HG02840 (cell line): ENCODE data around the gene EIPR1.
A peak's percentile ranks its signal among the peaks of the same experiment; 100 is the strongest.

Source experiments
- ATAC-seq: cut with Tn5 transposase; IDR thresholded peaks from one replicate; pipeline ENCODE4 v1.9.1; 2021; ENCODE audit warnings: mild to moderate bottlenecking, moderate library complexity, moderate number of reproducible peaks; ENCODE audit not compliant: unreplicated experiment, low FRiP score

The EIPR1 gene

GRCh38 chr2:3309496-3310355 is 67.9 kb downstream of the EIPR1 start:
- no peak for ATAC-seq

GRCh38 chr2:3307901-3308300 is 69.7 kb downstream of the EIPR1 start:
- ATAC-seq, result no peak

- ATAC-seq, result no peak
Measured at GRCh38 chr2:3307236-3307635, 70.4 kb downstream of the EIPR1 start.

- no peak for ATAC-seq
Measured at GRCh38 chr2:3305952-3306351, 71.7 kb downstream of the EIPR1 start.

GRCh38 chr2:3305431-3305830 is 72.2 kb downstream of the EIPR1 start:
- ATAC-seq, result no peak

DNA sequence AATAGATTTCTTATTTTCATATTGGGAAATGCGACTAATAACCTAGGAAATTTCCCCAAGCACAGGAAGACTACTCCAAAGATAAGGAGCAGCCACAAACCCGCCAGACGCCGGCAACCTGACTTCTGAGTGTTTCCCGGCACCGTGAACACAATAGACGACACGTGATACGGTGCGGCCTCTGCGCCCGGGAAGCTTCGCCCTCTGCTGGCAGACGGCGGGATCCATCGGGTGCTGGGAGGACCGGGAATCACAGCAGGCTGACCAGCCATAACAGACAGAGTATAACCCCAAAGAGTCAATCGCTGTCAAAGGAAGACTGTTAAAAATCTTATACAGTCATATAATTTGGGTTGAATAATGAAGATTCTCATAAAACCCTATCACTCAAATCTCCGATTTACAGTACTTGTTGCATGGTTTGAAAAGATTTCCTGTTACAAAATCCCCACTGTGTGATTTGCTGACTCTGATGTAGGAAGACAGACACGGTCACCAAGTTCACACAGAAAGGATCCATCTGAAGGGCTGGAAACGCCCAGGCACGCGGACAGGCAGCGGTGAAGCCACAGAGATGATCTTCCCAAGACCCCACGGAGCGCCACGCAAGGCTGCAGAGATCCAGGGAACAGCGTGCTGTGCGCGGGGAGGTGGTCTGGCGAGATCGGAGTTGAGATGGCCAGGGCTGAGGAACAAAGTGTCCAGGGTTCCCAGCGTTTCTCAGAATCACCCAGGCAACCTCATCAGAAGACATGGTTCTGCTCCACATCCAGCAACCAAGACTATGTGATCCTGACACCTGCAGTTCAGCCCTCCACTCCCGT is 73.8 kb downstream of the EIPR1 start:
- peak; percentile 93 for ATAC-seq

DNA sequence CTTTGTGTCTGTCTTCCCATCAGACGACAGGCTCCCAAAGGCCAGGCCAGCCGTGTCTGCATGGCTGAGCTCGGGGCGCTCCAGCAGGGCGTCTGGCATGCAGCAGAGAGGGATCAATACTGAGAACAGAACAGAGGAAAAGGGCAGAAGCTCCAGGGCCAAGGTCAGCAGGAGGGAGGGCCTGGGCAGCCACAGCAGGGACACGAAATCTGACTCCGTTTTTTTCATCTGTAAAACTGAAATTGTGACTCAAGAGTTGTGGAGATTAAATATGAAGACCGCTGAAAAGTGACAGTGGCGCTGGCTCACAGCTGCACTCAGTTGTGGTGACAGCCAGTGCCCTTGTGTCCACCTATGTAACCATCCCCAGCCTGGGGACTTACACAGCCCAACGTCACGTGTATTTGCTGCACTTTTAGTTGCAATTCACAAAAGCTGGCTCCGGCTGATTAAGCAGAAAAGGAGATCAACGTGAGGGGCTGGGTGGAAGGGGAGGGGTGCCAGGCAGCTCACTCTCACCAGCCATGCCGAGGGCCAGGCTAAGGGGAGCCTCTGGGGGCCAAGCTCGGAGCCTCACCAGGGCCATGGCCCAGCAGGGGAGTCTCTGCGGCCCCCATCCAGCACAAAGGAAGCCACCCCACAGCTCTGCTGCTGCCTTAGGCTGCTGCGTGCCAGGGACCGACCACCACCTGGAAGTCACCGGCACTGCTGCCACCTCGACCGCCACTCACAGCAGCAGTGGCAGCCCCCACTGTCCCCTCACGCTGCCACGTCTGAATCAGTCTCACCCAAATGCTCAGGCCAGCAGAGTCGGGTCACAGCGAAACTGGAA is 74.7 kb downstream of the EIPR1 start:
- ATAC-seq, result peak; percentile 17

DNA sequence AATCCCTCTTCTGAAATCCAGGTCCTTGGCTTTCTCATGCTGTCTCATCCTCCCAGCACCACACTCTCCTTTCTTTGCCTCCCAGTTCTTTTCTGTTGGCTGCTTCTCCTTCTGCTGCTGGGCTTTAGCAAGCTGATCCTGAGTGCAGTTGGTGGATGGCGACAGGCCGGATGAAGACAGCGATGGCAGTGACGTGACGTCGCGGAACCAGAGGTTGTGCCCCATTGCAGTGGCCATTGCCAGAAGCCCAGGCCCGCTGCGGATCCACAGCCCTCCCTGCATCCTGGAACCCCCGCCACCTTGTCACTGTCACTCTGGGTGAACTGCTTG is 75.2 kb downstream of the EIPR1 start:
- ATAC-seq, result no peak

DNA sequence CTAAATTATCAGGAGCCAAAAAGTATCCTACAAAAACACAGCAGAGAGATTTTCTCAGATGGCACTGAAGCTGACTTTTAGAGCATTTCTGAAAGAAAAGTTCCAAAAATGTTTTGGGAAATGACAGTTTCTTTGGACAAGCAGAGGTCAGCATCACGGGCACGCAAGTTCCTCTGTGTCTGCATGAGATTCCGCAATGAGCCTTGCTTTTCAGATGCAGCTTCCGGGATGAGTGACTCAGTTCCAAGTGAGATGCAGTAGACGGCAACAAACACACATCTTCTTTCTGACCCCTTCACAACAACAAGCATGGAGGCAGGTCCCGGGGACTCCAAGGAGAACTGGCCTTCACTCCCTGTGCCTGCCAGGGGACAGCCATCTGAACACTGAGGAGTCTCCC is 76.6 kb downstream of the EIPR1 start:
- no peak for ATAC-seq

- no peak for ATAC-seq
Measured at GRCh38 chr2:3300224-3300995, 77.2 kb downstream of the EIPR1 start.

- no peak for ATAC-seq
Measured at GRCh38 chr2:3299703-3300102, 77.9 kb downstream of the EIPR1 start.

DNA sequence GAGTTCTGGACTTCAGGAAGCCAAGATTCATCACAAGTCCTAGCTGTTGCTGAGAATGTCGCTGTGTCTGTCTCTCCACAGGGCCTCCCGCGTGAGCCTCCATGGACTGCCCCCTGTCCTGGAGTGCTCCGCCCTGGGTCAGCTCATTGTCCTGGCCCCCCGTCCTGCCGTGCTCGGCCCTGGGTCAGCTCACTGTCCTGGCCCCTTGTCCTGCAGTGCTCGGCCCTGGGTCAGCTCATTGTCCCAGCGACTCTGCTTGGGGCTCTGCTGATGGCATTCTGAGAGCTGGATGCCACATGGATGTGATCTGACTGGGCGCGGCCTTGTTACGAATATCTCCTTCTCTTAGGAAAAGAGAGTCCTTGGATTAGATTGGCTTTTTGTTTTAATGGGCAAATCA is 78.5 kb downstream of the EIPR1 start:
- no peak for ATAC-seq

DNA sequence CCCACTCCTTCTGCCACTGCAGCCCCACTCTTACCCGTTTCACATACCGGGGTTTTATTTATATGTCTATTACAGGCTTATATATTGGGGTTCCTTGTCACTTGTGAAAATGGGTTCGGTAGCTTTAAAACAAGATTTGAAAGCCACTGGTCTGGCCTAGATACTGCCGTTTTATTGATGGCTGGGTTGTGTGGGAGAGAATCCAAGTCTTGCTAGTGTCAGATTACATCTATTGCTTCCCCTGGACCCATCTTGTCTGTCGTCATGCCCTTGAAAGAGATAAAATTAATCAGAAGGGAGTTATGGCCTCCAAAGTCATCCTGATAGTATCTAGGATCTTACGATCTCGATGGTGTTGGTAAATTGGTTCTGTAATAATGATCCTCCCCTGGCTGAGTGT is 79.4 kb downstream of the EIPR1 start:
- no peak for ATAC-seq

GRCh38 chr2:3297523-3297922 is 80.1 kb downstream of the EIPR1 start:
- ATAC-seq, result no peak

DNA sequence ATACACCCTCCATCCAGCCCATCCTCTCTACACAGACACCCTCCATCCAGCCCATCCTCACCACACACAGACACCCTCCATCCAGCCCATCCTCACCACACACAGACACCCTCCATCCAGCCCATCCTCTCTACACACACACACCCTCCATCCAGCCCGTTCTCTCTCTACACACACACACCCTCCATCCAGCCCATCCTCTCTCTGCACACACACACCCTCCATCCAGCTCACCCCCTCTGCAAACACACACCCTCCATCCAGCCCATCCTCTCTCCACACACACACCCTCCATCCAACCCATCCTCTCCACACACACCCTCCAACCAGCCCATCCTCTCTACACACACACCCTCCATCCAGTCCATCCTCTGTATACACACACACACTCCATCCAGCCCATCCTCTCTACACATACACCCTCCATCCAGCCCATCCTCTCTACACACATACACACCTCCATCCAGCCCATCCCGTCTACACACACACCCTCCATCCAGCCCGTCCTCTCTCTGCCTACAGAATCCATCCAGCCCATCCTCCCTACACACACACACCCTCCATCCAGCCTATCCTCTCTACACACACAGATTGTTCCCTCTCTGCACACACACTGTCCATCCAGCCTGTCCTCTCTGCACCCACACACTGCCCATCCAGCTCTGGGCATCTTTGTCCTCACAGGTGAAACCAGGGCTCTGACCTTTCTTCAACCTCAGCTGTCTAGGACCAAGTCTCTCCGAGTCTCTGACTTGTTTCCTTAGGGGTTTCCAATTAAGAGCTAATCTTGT is 81.2 kb downstream of the EIPR1 start:
- no peak for ATAC-seq

GRCh38 chr2:3294493-3294892 is 83.1 kb downstream of the EIPR1 start:
- no peak for ATAC-seq

DNA sequence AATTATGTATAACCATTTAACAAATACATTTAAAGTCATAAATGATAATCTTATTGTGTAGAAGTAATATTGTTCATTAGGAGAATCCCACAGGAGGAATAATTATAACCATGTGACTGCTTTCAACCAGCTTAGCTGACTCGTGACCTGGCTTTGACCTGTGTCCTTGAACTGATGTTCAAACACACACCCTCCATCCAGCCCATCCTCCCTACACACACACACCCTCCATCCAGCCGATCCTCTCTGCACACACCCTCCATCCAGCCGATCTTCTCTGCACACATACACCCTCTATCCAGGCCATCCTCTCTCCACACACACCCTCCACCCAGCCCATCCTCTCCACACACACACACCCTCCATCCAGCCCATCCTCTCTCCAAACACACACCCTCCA is 83.5 kb downstream of the EIPR1 start:
- ATAC-seq, result no peak

- no peak for ATAC-seq
Measured at GRCh38 chr2:3293221-3293620, 84.4 kb downstream of the EIPR1 start.

DNA sequence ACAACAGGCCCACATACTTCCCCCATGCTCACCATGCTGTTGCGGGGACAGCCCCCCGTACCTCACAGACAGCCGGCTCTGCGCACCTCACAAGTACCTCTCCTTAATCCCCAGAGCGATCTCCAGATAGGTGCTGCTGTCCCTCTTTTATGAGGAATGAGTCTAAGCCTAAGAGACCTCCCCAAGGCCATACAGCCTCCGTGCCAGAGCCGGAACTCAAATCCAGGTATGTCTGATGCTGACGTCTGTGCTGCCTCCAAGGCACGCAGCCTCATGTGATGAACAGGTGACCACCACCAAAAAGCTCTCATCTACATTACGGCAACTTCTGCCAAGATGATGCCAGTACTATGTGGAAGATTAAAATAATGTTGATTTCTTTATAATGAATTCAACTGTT is 85.2 kb downstream of the EIPR1 start:
- no peak for ATAC-seq
